Fibroblast of lung (primary cell): ENCODE data around the gene GUCA1A. TPM values are rescaled to one million over a fixed set of nuclear protein-coding genes. Genes with fewer than 3 reads are reported as not detected.
A peak's percentile ranks its signal among the peaks of the same experiment; 100 is the strongest.

Experiments
- DNase-seq, 2 donors: peaks; one replicate each; pipeline versions ENCODE4 v3.0.0 to v3.0.0-alpha.2; 2010; ENCODE audit warnings: low read depth in 2 of 2
- H2AFZ ChIP-seq: 2 replicates; pipeline ENCODE4 v1.5.1; 2012; ENCODE audit warnings: low read length, control low read depth, inconsistent platforms
- H3K27ac ChIP-seq: 2 replicates; pipeline ENCODE4 v1.5.1; 2011; ENCODE audit warnings: low read length, control low read depth; ENCODE audit not compliant: insufficient read depth
- H3K27me3 ChIP-seq: 2 replicates; pipeline ENCODE4 v1.5.1; 2011; ENCODE audit warnings: mild to moderate bottlenecking, low read length; ENCODE audit not compliant: control insufficient read depth, insufficient read depth
- H3K36me3 ChIP-seq: 2 replicates; pipeline ENCODE4 v1.5.1; 2011; ENCODE audit warnings: low read length; ENCODE audit not compliant: control insufficient read depth, insufficient read depth
- H3K4me1 ChIP-seq: 2 replicates; pipeline ENCODE4 v1.5.1; 2011; ENCODE audit warnings: low read length; ENCODE audit not compliant: control insufficient read depth, insufficient read depth; ENCODE audit errors: extremely low read depth
- H3K4me2 ChIP-seq: 2 replicates; pipeline ENCODE4 v1.5.1; 2011; ENCODE audit warnings: low read length, control low read depth; ENCODE audit not compliant: insufficient read depth; ENCODE audit errors: extremely low read depth
- H3K4me3 ChIP-seq, 4 experiments: fragments of 200-600 bp in 1 of 4; sonication (generic) in 1 of 4; replicated peaks in 1 of 4; 2 replicates each; pipeline ENCODE4 v1.5.1; 2011 to 2016; ENCODE audit warnings: low read length in 4 of 4, low read depth in 3 of 4, mild to moderate bottlenecking in 3 of 4, control low read depth in 2 of 4, inconsistent platforms in 1 of 4, mixed read lengths in 1 of 4; ENCODE audit not compliant: insufficient read depth in 1 of 4; ENCODE audit errors: control extremely low read depth in 1 of 4
- H3K79me2 ChIP-seq: 2 replicates; pipeline ENCODE4 v1.5.1; 2012; ENCODE audit warnings: mild to moderate bottlenecking, low read length, inconsistent platforms; ENCODE audit not compliant: control insufficient read depth, insufficient read depth
- H3K9ac ChIP-seq: 2 replicates; pipeline ENCODE4 v1.5.1; 2011; ENCODE audit warnings: mild to moderate bottlenecking, low read length, control low read depth; ENCODE audit not compliant: insufficient read depth
- H3K9me3 ChIP-seq: 2 replicates; pipeline ENCODE4 v1.5.1; 2012; ENCODE audit warnings: low read depth, low read length; ENCODE audit not compliant: control insufficient read depth, insufficient read depth
- H4K20me1 ChIP-seq: 2 replicates; pipeline ENCODE4 v1.5.1; 2011; ENCODE audit warnings: low read length; ENCODE audit not compliant: control insufficient read depth, insufficient read depth; ENCODE audit errors: extremely low read depth
- CTCF ChIP-seq, 2 donors: IDR thresholded peaks in 1 of 2; conservative IDR thresholded peaks in 1 of 2; 1 replicate in 1 of 2; 2 replicates in 1 of 2; pipeline ENCODE4 v1.5.1; 2011 to 2012; ENCODE audit warnings: low read length in 2 of 2, control low read depth in 1 of 2, inconsistent platforms in 1 of 2, low read depth in 1 of 2, mild to moderate bottlenecking in 1 of 2
- EZH2 ChIP-seq: IDR thresholded peaks from 2 replicates; pipeline ENCODE4 v1.5.1; 2012; ENCODE audit warnings: low read length, control low read depth, mild to moderate bottlenecking; ENCODE audit errors: missing control alignments
- polyA plus RNA-seq, 2 donors: library from polyadenylated mRNA; depleted of rRNA in 1 of 2; stranded (reverse) in 1 of 2; unstranded in 1 of 2; fragments of >200 nt; gene quantifications; 2 replicates each; pipeline ENCODE4 v1.2.1, GENCODE V29; 2011 to 2012; ENCODE audit warnings: missing spikeins in 1 of 2
- total RNA-seq: library from RNA; depleted of rRNA; stranded (reverse); fragments of >200 nt; gene quantifications from 2 replicates; pipeline ENCODE4 v1.2.1, GENCODE V29; 2014

GUCA1A gene
- total and polyA plus RNA-seq, 2 donors (not counting 1 experiment from before 2014, with no cell fraction given) = 0.16 to 0.33 TPM

- TF ChIP-seq CTCF (conservative IDR thresholded peaks at IDR 0.05 in 1 of 2, IDR thresholded peaks at IDR 0.05 in 1 of 2; ENCODE audit: low read depth in 1 of 2, low read length in 2 of 2) (no peak), EZH2 (no peak)
- Histone ChIP-seq H3K4me1 (peaks cover 2% of the 10 kb centered on the region), H3K27me3 (no peaks in the 10 kb centered on the region), H3K36me3 (peaks cover 3% of the 10 kb centered on the region), H3K9me3 (no peaks in the 10 kb centered on the region), H3K9ac (no peak overlapping the region), H4K20me1 (no peaks in the 10 kb centered on the region), H2AFZ (no peak overlapping the region), H3K27ac (no peak overlapping the region), H3K79me2 (no peaks in the 10 kb centered on the region), H3K4me2 (no peak overlapping the region), H3K4me3 (no peak overlapping the region)
- no peak for DNase-seq
Measured at GRCh38 chr6:42129360-42129676, 43.8 kb upstream of the GUCA1A start.

DNA sequence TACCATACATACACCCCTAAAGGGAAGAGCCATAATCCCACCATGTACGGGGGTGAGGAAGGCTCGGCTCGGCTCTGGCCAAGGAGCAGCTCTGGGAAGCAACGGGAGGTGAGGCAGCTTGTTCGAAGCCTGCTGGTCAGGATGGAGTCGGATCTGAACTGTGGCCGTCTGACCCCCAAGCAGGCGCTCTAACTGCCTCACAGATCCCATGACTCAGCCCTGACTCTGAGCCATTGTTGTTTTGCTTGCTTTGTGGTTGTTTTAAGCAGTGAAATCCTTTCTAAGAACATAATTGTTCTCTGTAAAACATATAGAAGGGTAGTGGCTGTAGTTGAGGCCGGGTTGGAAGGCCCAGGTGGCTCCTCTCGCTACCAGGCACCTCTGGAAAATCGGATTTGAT is 41.6 kb upstream of the GUCA1A start:
- no peak overlapping the region for H3K27ac ChIP-seq
- H3K9ac ChIP-seq = no peak overlapping the region
- DNase-seq = peak; percentile 83 to 85
- no peak overlapping the region for H3K4me3 ChIP-seq
- no peaks in the 10 kb centered on the region for H3K79me2 ChIP-seq
- TF ChIP-seq EZH2 = no peak
- no peak for TF ChIP-seq CTCF (conservative IDR thresholded peaks at IDR 0.05 in 1 of 2, IDR thresholded peaks at IDR 0.05 in 1 of 2; ENCODE audit: low read depth in 1 of 2, low read length in 2 of 2)
- H4K20me1 ChIP-seq = no peaks in the 10 kb centered on the region
- H3K4me2 ChIP-seq = no peak overlapping the region
- no peaks in the 10 kb centered on the region for H3K27me3 ChIP-seq
- H2AFZ ChIP-seq = no peak overlapping the region
- H3K4me1 ChIP-seq = peaks cover 3% of the 10 kb centered on the region
- H3K9me3 ChIP-seq = no peaks in the 10 kb centered on the region
- no peaks in the 10 kb centered on the region for H3K36me3 ChIP-seq

DNA sequence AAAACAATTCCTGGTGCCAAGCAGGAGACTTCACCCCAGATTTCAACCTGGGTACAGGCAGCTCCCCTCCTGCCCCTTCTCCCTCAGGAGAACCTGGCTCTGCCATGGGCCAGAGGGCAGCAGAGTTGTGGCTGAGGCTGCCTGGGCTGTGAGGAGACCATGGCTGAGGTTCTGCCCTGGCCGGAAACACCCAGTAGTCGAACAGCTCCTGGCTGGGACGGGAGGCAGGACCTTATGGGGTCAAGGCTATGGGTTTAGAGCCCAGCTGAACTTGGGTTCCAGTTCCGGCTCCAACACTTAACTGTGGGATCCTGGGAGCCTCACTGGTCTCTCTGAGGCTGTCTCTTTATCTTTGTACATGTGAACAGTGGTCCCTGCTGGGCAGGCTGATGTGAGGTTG is 39.2 kb upstream of the GUCA1A start:
- Histone ChIP-seq H3K9me3 (no peaks in the 10 kb centered on the region), H3K4me2 (no peak overlapping the region), H2AFZ (no peak overlapping the region), H3K27me3 (no peaks in the 10 kb centered on the region), H3K4me3 (no peak overlapping the region), H3K9ac (no peak overlapping the region), H3K27ac (no peak overlapping the region), H4K20me1 (no peaks in the 10 kb centered on the region), H3K79me2 (no peaks in the 10 kb centered on the region), H3K36me3 (no peaks in the 10 kb centered on the region), H3K4me1 (peaks cover 11% of the 10 kb centered on the region)
- no peak for DNase-seq
- no peak for TF ChIP-seq EZH2
- no peak for TF ChIP-seq CTCF (conservative IDR thresholded peaks at IDR 0.05 in 1 of 2, IDR thresholded peaks at IDR 0.05 in 1 of 2; ENCODE audit: low read depth in 1 of 2, low read length in 2 of 2)
